Epithelial cell of proximal tubule (primary cell): ENCODE data around the gene GRIA4. TPM values are rescaled to one million over a fixed set of nuclear protein-coding genes. Genes with fewer than 3 reads are reported as not detected.
A peak's percentile ranks its signal among the peaks of the same experiment; 100 is the strongest.

Experiments
- DNase-seq: peaks from one replicate; pipeline ENCODE4 v3.0.0-alpha.2; 2011; ENCODE audit warnings: low read depth
- H3K4me3 ChIP-seq: 2 replicates; pipeline ENCODE4 v1.5.1; 2011; ENCODE audit warnings: low read depth, mild to moderate bottlenecking, low read length
- total RNA-seq: library from RNA; depleted of rRNA; stranded (reverse); fragments of >200 nt; gene quantifications from 2 replicates; pipeline ENCODE4 v1.2.3, GENCODE V29; 2015
- TF ChIP-seq, protein P1 (sequence below): conservative IDR thresholded peaks from 2 replicates; pipeline ENCODE4 v1.5.1; 2012; ENCODE audit warnings: low read depth, mild to moderate bottlenecking, low read length

GRIA4 gene
- total RNA-seq, 1 donor from 2014 or later: 0.69 TPM

DNA sequence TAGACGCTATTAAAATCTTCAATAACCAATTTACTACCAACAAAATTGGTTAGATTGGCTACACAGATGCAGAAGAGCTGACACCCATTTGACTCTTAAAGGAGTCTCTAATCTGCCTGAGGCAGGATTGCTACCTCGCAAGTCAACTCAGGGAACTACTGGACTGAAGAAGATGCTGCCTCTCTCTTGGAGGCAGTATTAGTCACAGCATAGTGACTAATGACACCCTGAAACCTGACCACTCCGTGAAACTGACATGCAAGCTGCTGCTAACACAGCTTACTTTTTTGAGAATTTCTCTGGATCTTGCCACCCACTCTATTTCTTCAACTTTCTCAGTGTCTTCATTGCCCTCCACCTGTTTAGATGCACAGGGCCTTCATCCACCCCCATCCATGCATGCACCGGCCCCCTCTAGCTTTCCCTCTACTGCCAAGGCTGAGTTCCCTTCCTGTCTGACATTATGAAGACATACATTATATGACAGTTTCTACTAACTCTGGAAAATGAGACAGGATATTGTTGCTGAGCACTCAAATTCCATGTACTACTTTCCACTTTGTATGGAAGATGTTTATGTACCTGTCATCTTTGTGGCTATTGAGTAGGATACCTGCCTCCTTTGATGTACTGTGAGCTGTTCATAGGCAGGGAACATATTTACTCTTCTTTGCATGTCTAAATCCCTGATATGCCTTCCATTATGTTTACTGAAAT, 229.0 kb downstream of the GRIA4 start:
- DNase-seq: peak; percentile 47
- no peak overlapping the region for H3K4me3 ChIP-seq
- TF ChIP-seq, protein P1, sequence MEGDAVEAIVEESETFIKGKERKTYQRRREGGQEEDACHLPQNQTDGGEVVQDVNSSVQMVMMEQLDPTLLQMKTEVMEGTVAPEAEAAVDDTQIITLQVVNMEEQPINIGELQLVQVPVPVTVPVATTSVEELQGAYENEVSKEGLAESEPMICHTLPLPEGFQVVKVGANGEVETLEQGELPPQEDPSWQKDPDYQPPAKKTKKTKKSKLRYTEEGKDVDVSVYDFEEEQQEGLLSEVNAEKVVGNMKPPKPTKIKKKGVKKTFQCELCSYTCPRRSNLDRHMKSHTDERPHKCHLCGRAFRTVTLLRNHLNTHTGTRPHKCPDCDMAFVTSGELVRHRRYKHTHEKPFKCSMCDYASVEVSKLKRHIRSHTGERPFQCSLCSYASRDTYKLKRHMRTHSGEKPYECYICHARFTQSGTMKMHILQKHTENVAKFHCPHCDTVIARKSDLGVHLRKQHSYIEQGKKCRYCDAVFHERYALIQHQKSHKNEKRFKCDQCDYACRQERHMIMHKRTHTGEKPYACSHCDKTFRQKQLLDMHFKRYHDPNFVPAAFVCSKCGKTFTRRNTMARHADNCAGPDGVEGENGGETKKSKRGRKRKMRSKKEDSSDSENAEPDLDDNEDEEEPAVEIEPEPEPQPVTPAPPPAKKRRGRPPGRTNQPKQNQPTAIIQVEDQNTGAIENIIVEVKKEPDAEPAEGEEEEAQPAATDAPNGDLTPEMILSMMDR: no peak

DNA sequence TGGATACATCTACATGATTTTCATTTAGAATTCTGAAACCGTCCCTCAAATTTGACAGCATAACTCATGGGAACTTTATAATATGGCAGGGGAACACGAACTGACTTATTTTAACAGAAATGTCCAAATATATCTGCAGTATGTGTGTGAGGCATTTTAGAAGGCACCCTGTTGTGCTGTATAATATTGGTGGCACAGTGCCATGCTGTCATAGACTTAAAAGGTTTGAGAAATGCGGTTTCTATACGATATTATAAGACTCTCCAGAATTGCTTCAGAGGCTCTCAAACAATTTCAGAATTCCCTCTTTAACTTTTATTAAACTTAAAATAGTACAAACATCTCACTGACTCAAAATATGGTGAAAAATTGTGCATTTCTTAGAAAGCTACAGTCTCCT, 230.5 kb downstream of the GRIA4 start:
- H3K4me3 ChIP-seq: no peak overlapping the region
- no peak for DNase-seq
- TF ChIP-seq, protein P1: no peak

DNA sequence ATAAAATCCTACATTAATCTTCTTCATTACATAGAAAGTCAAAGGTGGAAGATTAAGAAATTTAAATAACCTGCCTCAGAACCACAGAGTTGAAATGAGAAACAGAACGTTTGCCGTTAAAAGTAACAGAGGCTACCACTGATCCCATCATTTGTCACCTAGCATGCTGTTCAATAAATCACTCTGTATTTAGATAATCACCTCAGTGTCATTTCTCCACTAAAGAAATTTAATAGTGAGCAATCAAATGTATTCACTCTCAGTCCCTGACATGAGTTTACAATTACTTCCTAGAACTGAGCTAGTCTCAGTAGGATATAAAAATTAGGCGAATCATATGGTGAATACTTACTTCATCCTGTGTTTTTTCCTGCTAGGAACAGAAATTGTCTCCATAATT, 242.5 kb downstream of the GRIA4 start:
- TF ChIP-seq, protein P1: no peak
- DNase-seq: no peak
- no peak overlapping the region for H3K4me3 ChIP-seq

DNA sequence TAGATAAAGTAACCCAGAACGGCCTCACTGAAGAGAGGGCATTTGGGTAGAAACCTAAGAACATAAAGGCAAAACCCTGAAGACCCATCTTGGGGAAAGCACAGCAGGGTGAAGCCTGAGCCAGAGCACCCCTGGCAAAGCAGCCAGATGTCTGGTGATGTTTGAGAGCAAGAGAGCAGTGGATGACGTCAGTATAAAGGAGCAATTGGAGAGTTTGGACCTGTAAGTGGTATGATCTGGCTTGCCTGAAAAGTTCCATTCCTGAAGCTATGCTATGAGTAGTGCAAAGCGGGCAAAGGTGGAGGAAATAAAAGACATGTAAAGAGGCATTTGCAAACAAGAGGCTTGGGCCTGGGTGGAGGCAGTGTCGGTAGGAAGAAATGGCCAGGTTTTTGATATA, 244.4 kb downstream of the GRIA4 start:
- no peak for DNase-seq
- TF ChIP-seq, protein P1: no peak
- H3K4me3 ChIP-seq: no peak overlapping the region

DNA sequence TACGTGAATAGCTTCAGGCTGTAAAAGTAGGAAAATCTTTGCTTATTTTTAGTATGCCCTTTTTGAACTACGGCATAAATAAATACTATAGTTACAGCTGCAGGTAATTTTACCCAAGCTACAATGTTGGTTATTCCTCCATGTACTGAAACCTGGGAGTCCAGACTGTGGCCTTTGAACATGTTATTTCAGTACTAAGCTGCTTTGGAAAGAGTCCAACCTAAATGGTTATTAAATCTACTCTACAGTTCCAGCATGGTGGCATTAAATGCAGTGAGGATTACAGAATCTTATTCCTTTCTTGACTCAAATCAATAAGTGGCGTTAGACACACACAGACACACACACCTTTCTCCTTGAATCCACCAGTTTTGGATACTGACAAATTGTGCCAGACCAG, 247.1 kb downstream of the GRIA4 start:
- TF ChIP-seq, protein P1: no peak
- DNase-seq: no peak

DNA sequence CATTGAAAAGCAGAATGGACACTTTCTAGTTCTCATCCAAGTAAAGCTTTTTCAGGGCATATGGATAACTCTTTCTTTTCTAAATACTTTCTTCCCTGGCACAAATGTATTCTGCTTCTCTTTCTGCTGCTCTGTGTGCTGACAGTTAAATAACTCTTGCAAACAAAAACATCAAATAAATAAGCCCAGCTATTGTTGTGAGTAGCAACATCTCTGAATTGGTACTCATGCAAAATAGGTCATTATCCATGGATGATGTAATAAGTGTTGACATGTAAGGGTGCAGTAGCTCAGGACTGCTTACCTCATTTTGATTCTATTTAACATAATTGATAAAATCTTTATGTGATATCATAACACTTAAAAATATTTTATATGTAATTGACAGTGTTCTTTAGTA, 247.9 kb downstream of the GRIA4 start:
- TF ChIP-seq, protein P1: no peak
- no peak overlapping the region for H3K4me3 ChIP-seq
- no peak for DNase-seq

More for the DNA sequence above, 247.1 kb downstream of the GRIA4 start:
- H3K4me3 ChIP-seq: no peak overlapping the region

DNA sequence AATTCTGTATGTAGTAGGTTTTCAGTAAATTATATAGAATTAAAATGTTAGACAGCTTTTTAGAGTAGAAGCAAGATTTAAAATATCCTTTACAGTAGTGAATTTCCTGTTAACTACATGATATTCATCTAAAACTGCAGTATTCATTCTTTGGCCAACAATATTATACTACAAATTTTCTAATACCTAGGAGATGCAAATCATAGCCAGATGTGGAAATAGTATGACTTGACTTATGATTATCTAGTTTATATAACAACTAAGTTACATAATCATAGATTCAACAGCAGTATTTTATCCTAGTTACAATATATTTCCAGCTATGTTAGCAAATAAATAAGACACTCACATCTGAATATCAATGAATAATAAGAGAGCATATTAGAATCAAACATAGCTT, 249.0 kb downstream of the GRIA4 start:
- TF ChIP-seq, protein P1: no peak
- H3K4me3 ChIP-seq: no peak overlapping the region
- DNase-seq: no peak
